ENCODE results near the gene CYTH4.

DNA sequence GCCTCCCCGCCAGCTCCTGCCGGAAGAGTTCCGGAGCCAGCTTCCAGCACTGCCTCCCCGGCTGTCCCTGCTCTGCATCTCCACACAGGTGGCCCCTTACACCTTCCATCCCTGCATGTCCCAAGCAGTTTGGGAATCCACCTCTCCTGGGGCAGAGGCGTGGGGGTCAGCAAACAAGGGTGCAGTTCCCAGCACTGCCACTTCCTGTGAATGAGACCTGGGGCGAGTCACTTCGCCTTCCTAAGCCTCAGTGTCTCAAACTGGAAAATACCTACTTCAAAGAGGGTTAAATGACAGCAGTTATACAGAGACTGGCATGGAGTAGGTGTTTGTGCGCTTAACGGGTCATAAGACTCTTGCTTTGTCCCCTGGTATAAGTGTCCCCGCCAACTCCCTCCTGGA is 5.2 kb downstream of the CYTH4 start:
- TF ChIP-seq, protein P1, sequence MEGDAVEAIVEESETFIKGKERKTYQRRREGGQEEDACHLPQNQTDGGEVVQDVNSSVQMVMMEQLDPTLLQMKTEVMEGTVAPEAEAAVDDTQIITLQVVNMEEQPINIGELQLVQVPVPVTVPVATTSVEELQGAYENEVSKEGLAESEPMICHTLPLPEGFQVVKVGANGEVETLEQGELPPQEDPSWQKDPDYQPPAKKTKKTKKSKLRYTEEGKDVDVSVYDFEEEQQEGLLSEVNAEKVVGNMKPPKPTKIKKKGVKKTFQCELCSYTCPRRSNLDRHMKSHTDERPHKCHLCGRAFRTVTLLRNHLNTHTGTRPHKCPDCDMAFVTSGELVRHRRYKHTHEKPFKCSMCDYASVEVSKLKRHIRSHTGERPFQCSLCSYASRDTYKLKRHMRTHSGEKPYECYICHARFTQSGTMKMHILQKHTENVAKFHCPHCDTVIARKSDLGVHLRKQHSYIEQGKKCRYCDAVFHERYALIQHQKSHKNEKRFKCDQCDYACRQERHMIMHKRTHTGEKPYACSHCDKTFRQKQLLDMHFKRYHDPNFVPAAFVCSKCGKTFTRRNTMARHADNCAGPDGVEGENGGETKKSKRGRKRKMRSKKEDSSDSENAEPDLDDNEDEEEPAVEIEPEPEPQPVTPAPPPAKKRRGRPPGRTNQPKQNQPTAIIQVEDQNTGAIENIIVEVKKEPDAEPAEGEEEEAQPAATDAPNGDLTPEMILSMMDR (IDR thresholded peaks at IDR 0.05; ENCODE audit: poor library complexity, severe bottlenecking) = no peak
- TF ChIP-seq POLR2AphosphoS5 (IDR thresholded peaks at IDR 0.05) (no peak), SMC3 (conservative IDR thresholded peaks at IDR 0.05; ENCODE audit: poor library complexity) (no peak), EP300 (conservative IDR thresholded peaks at IDR 0.05; ENCODE audit: poor library complexity, severe bottlenecking) (no peak), EZH2 (IDR thresholded peaks at IDR 0.05; ENCODE audit: borderline replicate concordance, insufficient read depth, low read length, poor library complexity, severe bottlenecking) (no peak)

All from neural cell (in vitro differentiated cells).